LHCN-M2 (cell line): Measurements from ENCODE around the gene RAC2. TPM values are rescaled to one million over a fixed set of nuclear protein-coding genes. Genes with fewer than 3 reads are reported as not detected.
A peak's percentile ranks its signal among the peaks of the same experiment; 100 is the strongest.
"Not testable (repeated sequence)": the region's sequence is repeated elsewhere in the genome, so short reads cannot be mapped to it uniquely, and the experiment has no call there.

Experiments
- DNase-seq: peaks from one replicate; pipeline ENCODE4 v3.0.0-alpha.2; 2012; ENCODE audit warnings: low read depth
- total RNA-seq: library from RNA; depleted of rRNA; stranded (reverse); fragments of >200 nt; gene quantifications from 2 replicates; pipeline ENCODE4 v1.2.3, GENCODE V29; 2014

RAC2 gene
- total RNA-seq, 1 experiment from 2014 or later: 0.69 TPM

DNA sequence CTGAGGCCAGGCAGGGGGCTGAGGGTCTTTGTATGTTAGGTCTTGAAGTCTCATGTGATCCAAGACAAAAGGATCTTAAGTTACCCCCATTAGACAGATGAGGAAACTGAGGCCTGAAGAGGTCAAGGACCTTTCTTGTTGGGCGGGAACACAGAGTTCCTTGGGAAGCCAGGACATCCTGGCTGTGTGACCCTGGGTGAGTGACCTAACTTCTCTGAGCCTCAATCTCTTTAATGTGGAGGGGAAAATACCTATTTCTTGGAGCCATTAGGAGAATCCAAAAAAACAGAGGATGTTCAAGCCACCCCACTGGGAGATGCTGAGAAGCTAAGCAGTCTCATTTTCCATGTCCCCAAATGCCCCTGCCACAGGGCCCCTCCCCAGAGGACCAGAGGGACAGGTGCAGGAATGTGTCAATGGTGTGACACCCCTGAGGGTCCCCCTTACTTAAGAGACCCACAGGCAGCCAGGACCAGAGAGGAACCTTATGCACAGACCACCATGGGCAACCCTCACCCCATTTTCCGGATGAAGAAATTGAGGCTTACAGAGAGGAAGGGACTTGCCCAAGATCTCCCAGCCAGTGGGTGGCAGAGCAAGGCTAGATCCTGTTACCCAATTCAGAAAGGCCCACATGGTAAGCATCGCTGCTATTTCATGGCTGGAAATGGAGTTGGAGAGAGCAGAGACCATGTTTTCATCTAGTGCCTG is 8.0 kb downstream of the RAC2 start:
- DNase-seq: no peak

GRCh38 chr22:37234736-37235711 is 9.0 kb downstream of the RAC2 start:
- no peak for DNase-seq

DNA sequence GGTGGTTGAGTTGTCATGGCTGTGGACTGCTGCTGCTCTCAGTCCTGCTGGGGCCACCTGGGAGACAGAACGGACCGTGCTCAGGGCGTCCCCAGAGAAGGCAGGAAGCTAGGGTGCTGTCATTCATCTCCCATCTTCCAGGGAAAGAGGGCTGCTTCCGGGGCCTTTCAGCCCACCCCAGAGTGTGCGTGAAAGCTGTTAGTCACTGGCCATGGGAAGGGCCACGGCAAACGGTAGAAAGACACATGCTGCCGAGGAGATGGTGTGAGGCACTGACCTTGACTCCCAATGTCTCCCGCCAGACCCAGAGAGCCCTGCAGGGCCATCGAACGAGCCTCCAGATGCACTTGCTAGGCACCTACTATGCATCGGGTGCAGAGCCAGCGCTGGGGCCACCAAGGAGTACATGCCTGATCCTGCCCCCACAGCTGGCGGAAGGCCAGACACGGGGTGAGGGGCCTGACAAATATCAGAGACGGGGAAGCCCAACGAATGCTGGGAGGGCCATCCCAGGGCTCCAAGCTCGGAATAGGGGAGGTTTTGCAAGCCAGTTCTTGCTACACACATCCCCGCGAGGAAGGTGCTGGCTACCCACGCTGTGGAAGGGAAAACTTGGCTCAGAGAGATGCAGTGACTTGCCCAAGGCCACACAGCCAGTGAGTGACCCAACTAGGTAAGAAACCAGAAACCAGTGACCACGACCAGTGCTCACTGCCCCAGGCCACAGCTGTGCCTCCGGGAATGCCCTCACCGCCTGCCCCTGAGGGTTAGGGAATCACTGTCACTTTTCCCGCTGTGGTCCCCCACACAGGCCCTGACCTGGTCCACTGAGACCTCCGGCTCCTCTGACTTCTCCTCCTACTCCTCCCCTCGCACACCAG is 10.1 kb downstream of the RAC2 start:
- no peak for DNase-seq

- DNase-seq: not testable (repeated sequence)
Measured at GRCh38 chr22:37233371-37233750, 10.7 kb downstream of the RAC2 start.

GRCh38 chr22:37232140-37232998 is 11.7 kb downstream of the RAC2 start:
- no peak for DNase-seq

DNA sequence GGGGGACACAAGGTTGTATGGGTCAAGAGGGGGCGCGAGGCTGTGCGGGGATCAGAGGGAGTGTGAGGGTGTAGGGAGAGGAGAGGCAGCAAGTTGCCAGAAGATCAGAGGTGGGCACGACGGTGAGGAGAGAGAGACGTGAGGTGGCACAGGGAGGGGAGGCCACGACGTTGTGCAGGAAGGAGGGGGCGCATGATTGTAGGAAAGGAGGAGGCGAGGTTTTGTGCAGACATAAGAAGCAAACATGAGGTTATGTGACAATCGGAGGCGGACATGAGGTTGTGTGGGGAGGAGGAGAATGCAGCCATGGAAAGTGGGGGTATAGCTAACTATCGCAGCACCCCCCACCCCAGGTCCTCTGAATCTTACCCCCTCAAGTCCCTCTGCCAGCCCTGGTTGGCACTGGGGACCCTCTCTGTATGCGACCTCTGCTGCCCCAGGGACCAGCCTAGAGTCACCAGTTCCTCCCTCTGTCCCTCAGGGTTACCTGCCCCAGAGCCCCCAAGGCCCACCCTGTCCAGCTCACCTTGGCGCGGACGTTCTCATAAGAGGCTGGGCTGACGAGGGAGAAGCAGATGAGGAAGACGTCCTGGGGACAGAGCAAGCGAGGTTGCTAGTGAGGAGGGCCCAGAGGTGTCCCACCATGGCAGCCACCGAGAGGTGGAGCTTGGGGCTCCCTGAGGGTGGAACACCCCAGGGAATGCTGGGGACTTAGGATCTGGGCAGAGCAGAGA is 12.5 kb downstream of the RAC2 start:
- no peak for DNase-seq

DNA sequence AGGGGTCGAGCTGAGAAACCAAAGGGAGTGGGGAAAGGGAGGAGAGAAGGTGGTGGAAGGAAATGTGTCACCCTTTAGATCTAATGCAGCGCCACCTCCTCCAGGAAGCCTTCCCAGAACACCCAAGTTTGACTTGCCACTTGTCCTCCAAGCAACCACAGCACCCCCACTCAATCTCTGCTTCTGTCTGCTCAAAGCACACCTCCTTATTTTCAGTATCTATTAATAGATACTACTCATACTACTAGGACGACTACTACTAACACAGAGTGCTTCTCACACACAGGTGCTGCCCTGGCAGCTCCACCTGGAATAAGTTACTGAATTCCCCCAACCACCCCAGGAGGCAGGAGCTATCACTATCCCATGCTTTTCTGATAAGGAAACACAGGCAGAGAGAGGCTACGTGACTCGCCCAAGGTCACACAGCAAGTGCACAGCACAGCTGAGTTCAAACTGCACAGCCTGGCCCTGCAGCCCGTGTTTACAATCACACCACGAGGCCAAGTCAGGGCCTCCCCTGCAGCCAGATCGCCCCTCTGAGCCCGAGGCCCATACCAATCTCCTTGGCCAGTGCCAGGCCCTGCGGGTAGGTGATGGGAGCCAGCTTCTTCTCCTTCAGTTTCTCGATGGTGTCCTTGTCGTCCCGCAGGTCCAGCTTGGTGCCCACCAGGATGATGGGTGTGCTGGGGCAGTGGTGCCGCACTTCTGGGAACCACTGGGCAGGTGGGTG is 13.2 kb downstream of the RAC2 start:
- DNase-seq: no peak

DNA sequence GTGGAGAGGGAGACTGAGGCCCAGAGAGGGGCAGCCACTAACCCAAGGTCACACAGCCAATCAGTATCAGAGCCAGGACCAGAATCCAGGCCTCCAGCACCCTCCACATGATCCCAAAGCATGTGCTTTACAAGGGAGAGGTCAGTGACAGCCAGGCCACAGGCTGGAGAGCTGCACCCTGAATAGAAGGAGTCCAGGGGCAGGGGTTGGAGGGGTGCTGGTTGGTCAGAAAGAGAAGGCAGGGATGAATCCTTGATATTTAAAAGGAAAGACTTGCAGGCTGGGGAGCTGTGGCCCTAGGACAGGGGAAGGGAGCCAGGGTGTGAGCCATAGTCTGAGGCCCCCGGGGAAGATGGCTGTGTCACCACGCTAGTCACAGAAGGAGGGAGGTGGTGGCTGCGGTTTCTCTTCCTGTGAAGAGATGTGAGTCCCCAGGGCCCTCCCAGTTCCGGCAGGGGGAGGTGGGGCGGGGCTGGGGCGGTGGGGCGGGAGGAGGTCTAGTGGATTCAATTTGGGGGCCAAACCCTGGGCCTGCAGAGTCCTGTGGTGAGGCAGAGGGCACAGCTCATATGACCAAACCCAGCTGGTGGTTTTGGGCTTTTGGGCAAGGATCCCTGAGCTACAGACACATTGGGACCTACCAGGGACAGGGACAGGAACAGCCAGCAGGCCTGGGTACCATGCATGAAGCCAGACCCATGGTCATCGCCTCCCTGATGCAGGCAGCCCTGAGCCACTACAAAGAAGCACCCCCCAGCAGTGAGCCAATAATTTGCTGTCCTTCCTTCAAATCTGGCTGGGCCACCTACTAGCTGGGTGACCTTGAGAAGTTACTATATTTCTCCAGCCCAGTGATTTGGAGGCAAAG is 14.0 kb downstream of the RAC2 start:
- DNase-seq: no peak

GRCh38 chr22:37229012-37229804 is 14.9 kb downstream of the RAC2 start:
- peak; percentile 69 for DNase-seq

DNA sequence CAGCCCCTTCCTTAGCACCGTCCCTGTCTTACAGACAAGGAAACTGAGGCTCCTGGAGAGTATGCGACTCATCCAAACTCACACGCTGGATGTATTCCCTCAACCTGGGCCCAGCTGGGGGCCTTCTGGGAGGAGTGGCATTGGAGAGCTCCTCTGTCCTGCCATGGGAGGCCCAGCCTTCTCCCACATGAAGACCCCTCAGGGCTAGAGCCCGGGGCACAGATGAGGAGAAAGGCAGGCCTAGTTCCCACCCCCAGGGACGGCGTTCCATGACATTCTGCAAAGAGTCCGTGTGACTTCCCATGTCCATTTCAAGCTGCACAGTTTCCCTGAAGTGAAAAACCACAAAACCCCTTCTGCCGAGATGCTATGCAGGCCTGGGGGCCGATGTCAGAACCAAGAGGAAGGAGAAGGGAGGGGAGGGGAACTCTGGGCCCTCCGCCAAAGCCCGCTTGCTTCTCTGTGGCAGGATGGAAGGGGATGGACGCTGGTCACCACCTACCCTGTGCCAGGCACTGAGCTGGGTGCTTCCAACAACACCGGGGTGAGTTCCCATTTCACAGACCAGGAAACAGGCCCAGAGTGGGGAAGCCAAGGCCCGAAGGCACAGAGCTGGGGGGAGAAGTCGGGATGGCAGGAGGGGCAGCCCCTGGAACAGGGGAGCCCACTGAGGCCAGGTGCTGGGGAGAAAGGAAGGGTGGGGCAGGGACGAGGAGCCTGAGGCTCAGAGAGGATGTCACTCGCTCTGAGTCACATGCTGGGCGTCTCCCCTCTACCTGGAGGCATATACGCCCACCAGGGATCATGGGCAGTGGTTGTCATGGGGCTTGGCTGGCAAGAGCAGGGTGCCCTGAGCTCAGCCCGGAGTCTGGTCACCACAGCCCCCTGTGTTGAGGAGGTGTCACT is 15.7 kb downstream of the RAC2 start:
- no peak for DNase-seq

DNA sequence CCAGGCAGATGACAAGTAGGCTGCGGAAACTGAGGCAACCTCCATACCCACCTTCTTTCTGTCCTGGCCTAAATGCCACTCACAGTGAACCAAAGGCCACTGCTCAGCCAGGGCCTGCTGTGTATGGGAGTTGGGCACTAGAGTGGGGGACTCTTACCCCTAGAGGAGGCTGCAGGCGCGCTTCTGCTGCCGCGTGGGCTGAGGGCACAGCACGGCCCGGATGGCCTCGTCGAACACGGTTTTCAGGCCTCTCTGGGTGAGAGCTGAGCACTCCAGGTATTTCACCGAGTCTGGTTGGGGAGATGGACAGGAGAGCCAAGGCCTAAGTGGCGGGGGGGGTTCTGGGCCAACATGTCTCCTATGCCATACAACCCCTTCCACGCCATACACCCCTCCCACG is 17.6 kb downstream of the RAC2 start:
- DNase-seq: no peak

DNA sequence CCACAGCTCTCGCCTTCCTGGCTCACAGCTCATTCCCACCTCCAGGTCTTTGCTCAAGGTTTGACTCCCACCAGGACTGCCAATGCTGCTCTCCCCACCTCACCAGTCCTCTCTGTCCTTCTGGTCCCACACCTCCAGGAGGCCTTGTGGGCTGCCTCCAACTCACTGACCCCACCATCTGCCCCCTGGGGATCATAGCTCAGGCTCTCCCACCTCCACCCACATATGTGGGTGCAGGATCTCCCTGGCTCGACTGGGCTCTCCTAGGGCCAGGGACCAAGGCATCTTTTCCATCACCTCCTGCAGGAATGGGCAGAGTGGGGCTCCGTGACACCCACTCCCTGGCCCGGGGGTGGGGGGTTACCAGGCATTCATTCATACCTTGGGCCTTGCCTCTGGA is 18.0 kb downstream of the RAC2 start:
- DNase-seq: no peak

DNA sequence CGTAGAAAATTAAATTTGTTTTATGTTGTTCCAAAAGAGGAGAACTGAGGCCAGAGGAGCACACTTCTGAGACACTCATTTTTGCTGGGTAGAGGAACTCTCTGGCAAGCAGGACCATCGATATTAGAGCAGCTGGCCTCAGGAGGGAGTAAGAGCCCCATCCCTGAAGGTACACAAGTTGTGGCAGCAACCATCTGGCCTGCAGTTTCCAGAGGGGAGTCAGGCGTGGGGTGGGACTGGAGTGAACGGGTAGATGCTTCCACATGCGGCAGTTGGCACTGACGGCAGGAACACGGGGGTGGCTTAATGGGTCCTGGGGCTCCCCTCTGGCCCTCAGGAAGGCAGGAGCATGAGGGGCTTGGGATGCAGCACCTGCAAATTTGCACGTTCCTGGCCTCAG is 18.6 kb downstream of the RAC2 start:
- DNase-seq: no peak

DNA sequence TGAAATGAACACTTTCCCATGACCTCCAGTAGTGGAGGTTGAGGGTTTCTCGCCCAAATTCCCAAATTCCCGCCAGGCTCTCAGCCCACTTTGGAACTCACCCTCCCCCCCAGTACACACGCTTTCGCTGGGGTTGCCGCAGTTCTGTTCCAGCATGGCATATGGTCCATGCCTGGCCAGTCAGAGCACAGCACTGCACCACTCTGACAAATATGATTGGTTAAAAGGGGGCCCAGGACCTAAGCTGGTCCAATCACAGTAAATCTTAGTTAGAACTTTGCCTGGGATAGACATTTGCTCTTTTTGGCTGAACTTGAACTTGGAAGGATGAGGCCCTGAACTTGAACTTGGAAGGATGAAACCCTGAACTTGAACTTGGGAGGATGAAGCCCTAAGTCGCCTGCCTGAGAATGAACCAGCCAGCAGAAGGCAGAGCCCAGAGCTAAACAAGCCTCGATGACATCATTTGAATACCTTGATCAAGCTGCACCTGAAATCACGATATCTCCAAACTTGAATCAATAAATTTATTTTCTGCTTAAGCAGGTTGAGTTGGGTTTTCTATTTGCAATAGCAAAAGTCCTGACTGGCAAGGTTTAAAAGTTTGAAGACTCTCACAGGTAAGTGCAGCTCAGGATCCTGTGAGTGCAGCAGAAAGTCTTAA is 19.2 kb downstream of the RAC2 start:
- DNase-seq: no peak

DNA sequence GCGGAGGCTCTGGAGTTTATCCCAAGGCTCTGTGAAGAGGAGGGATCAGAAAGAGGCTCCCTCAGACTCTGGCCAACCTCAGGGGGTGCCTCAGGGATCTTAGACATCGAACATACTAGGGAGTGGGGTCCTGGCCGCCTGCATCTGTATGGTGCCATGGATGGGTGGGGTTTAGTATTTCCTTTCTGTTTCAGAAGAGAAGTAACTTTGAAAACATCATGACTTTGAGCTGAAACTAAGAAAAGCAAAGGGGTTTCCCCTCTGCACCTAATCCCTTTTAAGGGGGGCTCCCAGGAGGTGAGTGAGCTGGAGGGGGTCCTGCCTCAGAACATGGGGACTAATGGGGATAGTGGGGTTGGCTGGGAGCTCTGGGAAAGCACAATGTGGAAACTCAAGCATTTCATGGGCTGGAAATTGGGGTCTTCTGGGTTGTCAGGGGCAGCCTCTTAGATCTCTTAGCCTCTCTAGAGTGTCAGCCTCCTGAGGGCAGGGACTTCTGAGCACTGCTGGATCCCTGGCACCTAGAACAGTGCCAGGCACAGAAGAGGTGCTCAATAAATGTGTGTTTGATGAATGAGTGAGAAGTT is 20.0 kb downstream of the RAC2 start:
- DNase-seq: no peak
